Pancreas (tissue), 10 donors: ENCODE data around the gene HBG1. TPM values are rescaled to one million over a fixed set of nuclear protein-coding genes. Genes with fewer than 3 reads are reported as not detected.

Experiments
- ATAC-seq, 4 donors: fragments of 200-7000 bp; cut with Tn5 transposase; one replicate each; pipeline versions ENCODE4 v1.8.0 to v1.9.1; 2020; ENCODE audit warnings: mild to moderate bottlenecking in 4 of 4, moderate library complexity in 4 of 4
- DNase-seq, 6 donors: peaks; one replicate each; pipeline ENCODE4 v3.0.0-alpha.2; 2020
- FAIRE-seq: peaks from 2 replicates; lab custom pipeline; 2012; peaks lifted over from hg19 to GRCh38; lab: Jason Lieb, UNC
- H3K27ac ChIP-seq, 4 donors: fragments of 200-600 bp; sonication (generic); 1 replicate in 3 of 4; 2 replicates in 1 of 4; pipeline versions ENCODE4 v1.5.0 to v1.8.0; 2020
- H3K27me3 ChIP-seq, 4 donors: fragments of 200-600 bp; one replicate each; pipeline ENCODE4 v1.8.0; 2021
- H3K36me3 ChIP-seq, 3 donors: fragments of 200-600 bp; sonication (generic) in 1 of 3; one replicate each; pipeline versions ENCODE4 v1.5.0 to v1.8.0; 2020 to 2021
- H3K4me1 ChIP-seq, 3 donors: fragments of 200-600 bp; one replicate each; pipeline ENCODE4 v1.8.0; 2021
- H3K4me3 ChIP-seq, 4 donors: fragments of 200-600 bp; sonication (generic) in 2 of 4; one replicate each; pipeline versions ENCODE4 v1.5.0 to v1.8.0; 2020 to 2021
- H3K9me3 ChIP-seq, 4 donors: fragments of 200-600 bp; one replicate each; pipeline ENCODE4 v1.8.0; 2021
- WGBS, 2 donors: extraction: QIAGEN DNeasy Blood & Tissue Kit; methylation state at CpG; one replicate each; pipeline ENCODE4 v1.1.7; 2013; 5-methylcytosine and 5-hydroxymethylcytosine counted together
- intact Hi-C, 3 donors: fragments of 100-400 bp; cut with DNase I; formaldehyde crosslinking; loops; one replicate each; pipeline versions ENCODE4 v1.11.1 to v1.14.2; 2022
- polyA plus RNA-seq, 2 donors: library from polyadenylated mRNA; stranded (reverse); fragments of 200-250 nt; gene quantifications; one replicate each; pipeline ENCODE4 v1.2.3, GENCODE V29; 2013
- total RNA-seq, 6 donors: library from RNA; stranded (reverse); fragmentation: NEBNext Ultra II Directional in 4 of 6; extraction: Animal tissue kit (Norgen Biotek cat#: 25700) in 4 of 6; gene quantifications; one replicate each; pipeline versions ENCODE4 v1.2.1 to v1.2.4, GENCODE V29; 2021 to 2023
- TF ChIP-seq, protein P1 (sequence below), 4 donors: fragments of 200-600 bp; sonication (generic) in 3 of 4; IDR thresholded peaks; one replicate each; pipeline versions ENCODE4 v1.5.0 to v1.8.0; 2021; ENCODE audit warnings: antibody characterized with exemption in 4 of 4
- donor health status: healthy with polysubstance abuse.
- donor health status: DM: no; HTN: no; CAD: no; lungs with moderate emphysema.
- donor health status: DM: no; HTN: no; CAD: no.
- donor health status: control.
- donor health status: control.
- donor health status: Bipolar disorder and iron deficiency.
- donor health status: DM: yes; HTN: yes; CAD: no.
- donor health status: DM: no; HTN: no; CAD: no.
- donor health status: DM: no; HTN: no; CAD: no.
- donor health status: DM: yes; HTN: yes; CAD: no.

HBG1 gene
- total and polyA plus RNA-seq, 8 donors = 3.3 TPM; not detected in 7

DNA sequence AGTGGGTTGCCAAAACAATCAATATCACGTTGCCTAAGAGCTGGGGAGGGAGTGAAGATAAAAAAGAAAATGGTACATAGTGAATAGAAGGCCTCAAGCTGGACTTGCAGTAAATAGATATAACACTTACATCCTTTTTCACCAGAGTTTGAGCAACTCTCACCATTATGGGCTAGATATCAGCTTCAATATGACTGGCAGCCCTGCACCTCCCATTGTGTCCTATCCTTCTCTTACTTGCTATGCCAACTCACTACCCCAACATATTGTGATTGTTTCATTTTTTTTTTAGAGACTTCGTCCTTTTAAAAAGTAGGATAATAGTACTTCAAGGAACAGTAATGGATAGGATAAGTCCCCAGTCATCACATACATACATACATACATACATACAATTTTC lies 7.4 kb downstream of the HBG1 start:
- Histone ChIP-seq H3K27me3 (no peaks in the 10 kb centered on the region), H3K4me3 (no peak overlapping the region), H3K36me3 (no peaks in the 10 kb centered on the region), H3K9me3 (no peaks in the 10 kb centered on the region), H3K27ac (no peak overlapping the region), H3K4me1 (no peaks in the 10 kb centered on the region)
- intact Hi-C loops = no loop called here
- TF ChIP-seq, protein P1, sequence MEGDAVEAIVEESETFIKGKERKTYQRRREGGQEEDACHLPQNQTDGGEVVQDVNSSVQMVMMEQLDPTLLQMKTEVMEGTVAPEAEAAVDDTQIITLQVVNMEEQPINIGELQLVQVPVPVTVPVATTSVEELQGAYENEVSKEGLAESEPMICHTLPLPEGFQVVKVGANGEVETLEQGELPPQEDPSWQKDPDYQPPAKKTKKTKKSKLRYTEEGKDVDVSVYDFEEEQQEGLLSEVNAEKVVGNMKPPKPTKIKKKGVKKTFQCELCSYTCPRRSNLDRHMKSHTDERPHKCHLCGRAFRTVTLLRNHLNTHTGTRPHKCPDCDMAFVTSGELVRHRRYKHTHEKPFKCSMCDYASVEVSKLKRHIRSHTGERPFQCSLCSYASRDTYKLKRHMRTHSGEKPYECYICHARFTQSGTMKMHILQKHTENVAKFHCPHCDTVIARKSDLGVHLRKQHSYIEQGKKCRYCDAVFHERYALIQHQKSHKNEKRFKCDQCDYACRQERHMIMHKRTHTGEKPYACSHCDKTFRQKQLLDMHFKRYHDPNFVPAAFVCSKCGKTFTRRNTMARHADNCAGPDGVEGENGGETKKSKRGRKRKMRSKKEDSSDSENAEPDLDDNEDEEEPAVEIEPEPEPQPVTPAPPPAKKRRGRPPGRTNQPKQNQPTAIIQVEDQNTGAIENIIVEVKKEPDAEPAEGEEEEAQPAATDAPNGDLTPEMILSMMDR (IDR thresholded peaks at IDR 0.05) = no peak
- no peak for DNase-seq
- whole genome bisulfite sequencing, 2 donors = 32% methylated on average over 2 of the region's 2 CpGs
- FAIRE-seq = no peak
- ATAC-seq = no peak

DNA sequence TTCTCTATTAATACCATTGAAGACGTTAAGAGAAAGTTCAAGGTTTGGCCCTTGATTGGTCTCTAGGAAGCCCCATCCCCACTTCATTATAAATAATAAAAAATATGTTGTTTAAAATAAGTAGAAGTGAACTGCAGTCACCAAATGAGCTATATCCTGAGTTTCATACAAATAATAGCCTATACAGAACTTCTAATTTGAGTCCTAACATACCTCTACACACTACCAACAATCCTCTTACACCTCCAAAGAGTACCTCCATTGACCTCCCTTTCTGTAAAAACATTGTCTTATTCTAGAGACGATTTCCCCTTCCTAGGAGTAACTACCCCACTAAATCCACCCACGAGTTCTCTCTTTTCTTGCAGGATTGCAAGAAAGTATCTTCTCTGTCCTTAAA lies 8.2 kb downstream of the HBG1 start:
- Histone ChIP-seq H3K9me3 (no peaks in the 10 kb centered on the region), H3K27ac (no peak overlapping the region), H3K36me3 (no peaks in the 10 kb centered on the region), H3K4me3 (no peak overlapping the region), H3K4me1 (no peaks in the 10 kb centered on the region), H3K27me3 (no peaks in the 10 kb centered on the region)
- ATAC-seq (no peak), FAIRE-seq (no peak), DNase-seq (no peak)
- TF ChIP-seq, protein P1 (IDR thresholded peaks at IDR 0.05) = no peak
- intact Hi-C loops = no loop called here
- WGBS, 2 donors = 35 to 54% methylated on average over 3 of the region's 3 CpGs

DNA sequence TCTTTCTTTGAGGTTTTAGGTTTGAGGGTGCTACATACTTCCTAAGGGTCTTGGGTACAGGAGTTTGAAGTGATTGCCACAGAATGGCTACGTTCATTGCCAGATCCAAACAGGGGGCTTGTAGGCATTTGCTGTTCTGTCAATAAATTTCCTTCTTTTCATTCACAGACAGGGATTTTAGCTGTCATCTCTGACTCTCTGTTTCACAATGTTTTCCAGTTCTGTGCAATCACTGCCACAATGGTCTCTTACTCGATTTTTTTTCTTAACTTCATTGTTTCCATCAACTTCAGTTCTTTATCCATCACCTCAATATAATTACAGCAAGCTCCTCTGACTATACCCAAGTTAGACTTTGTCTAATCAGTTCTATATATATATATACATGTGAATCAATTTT lies 9.2 kb downstream of the HBG1 start:
- ATAC-seq (no peak), DNase-seq (no peak), FAIRE-seq (no peak)
- Histone ChIP-seq H3K36me3 (no peaks in the 10 kb centered on the region), H3K4me1 (no peaks in the 10 kb centered on the region), H3K9me3 (no peaks in the 10 kb centered on the region), H3K4me3 (no peak overlapping the region), H3K27me3 (no peaks in the 10 kb centered on the region), H3K27ac (no peak overlapping the region)
- intact Hi-C loops = no loop called here
- TF ChIP-seq, protein P1 (IDR thresholded peaks at IDR 0.05) = no peak
- WGBS, 2 donors = 36 to 46% methylated on average over 2 of the region's 2 CpGs

DNA sequence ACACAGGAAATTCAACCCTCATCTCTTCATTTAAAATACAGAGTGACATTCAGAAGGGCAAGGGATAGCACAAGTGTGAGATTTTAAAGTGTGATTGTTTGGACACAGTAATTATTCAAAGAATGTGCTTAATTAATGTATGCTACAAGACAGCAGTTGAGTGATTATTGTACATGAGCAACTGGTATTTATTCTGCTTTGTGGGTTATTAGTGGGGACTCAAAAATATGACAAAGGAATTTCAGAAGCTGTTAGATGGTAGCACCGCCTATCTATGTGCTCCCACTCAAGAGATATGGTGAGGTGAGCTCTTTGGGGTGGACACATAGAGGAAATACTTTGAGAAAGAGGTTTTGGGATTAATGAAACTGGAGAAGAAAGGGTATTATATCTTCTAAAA lies 9.6 kb downstream of the HBG1 start:
- ATAC-seq = no peak
- no peaks in the 10 kb centered on the region for H3K9me3 ChIP-seq
- H3K27ac ChIP-seq = no peak overlapping the region
- no peak for DNase-seq
- H3K4me3 ChIP-seq = no peak overlapping the region
- TF ChIP-seq, protein P1 (IDR thresholded peaks at IDR 0.05) = no peak
- FAIRE-seq = no peak
- 56 to 66% methylated on average over 1 of the region's 1 CpG for WGBS, 2 donors
- no peaks in the 10 kb centered on the region for H3K4me1 ChIP-seq
- no peaks in the 10 kb centered on the region for H3K36me3 ChIP-seq
- H3K27me3 ChIP-seq = no peaks in the 10 kb centered on the region
- intact Hi-C loops = no loop called here

DNA sequence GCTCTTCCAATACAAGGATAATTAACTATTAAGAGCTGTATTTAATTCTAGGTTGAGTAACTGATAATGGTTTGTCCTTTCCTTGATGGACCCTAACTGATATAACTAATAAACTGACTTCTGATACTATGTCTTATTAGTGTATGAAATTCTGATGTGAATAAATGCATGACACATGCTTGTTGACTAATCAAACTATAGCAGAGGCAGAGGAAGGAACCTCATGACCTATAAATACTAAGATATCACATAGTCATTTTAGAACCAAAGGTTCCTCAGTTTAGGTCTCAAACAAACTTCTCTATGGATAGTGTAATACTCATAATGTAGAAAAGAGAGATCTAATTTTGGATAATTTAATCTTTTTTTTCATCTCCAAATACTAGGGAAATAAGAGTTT lies 10.6 kb downstream of the HBG1 start:
- ATAC-seq (no peak), FAIRE-seq (no peak), DNase-seq (no peak)
- H3K9me3 ChIP-seq = no peaks in the 10 kb centered on the region
- H3K27ac ChIP-seq = no peak overlapping the region
- intact Hi-C loops = no loop called here
- TF ChIP-seq, protein P1 (IDR thresholded peaks at IDR 0.05) = no peak
- no peaks in the 10 kb centered on the region for H3K36me3 ChIP-seq
- no peaks in the 10 kb centered on the region for H3K27me3 ChIP-seq
- H3K4me1 ChIP-seq = no peaks in the 10 kb centered on the region
- H3K4me3 ChIP-seq = no peak overlapping the region
